GM12878 (cell line): ENCODE results near the gene TERF2IP. TPM values are rescaled to one million over a fixed set of nuclear protein-coding genes. Genes with fewer than 3 reads are reported as not detected.
A peak's percentile ranks its signal among the peaks of the same experiment; 100 is the strongest.

Experiments used
- ATAC-seq: fragments of 200-7000 bp; cut with Tn5 transposase; 3 replicates; pipeline ENCODE4 v1.9.1; 2020; ENCODE audit warnings: mild to moderate bottlenecking, moderate library complexity
- BruUV-seq: library from RNA; stranded (reverse); fragments of 400-500 nt; replicated peaks from 2 replicates; lab custom pipeline; 2021; lab: Mats Ljungman, UMichigan
- CTCF ChIA-PET: fragments of 300-600 bp; sonication (Branson Sonifier 250); formaldehyde crosslinking; extraction: SDS; loops from one replicate; lab custom pipeline; 2021; ENCODE audit warnings: inconsistent platforms; lab: Yijun Ruan, JAX
- POLR2A ChIA-PET: fragments of 350-600 bp; formaldehyde crosslinking; extraction: SDS; loops from one replicate; lab custom pipeline; 2021; ENCODE audit warnings: inconsistent platforms; lab: Charles Lee
- RAD21 ChIA-PET: fragments of 300-600 bp; sonication (Branson Sonifier 250); formaldehyde crosslinking; loops from one replicate; lab custom pipeline; 2023; ENCODE audit warnings: antibody characterized with exemption; ENCODE audit not compliant: unreplicated experiment; lab: Charles Lee
- SMC1A ChIA-PET: fragments of 300-600 bp; sonication (Branson Sonifier 250); formaldehyde crosslinking; loops from one replicate; lab custom pipeline; 2023; ENCODE audit not compliant: unreplicated experiment, uncharacterized antibody; lab: Charles Lee
- DNase-seq: peaks from one replicate; pipeline ENCODE4 v3.0.0-alpha.2; 2011; ENCODE audit warnings: low read depth, low spot score
- FAIRE-seq: peaks from 3 replicates; lab custom pipeline; 2011; peaks lifted over from hg19 to GRCh38; lab: Jason Lieb, UNC
- H2AFZ ChIP-seq: 2 replicates; pipeline ENCODE4 v1.6.0; 2011; ENCODE audit warnings: low read depth, low read length, control low read depth; ENCODE audit not compliant: control insufficient read depth
- H3K27ac ChIP-seq: 2 replicates; pipeline ENCODE4 v1.5.1; 2011; ENCODE audit warnings: control low read depth; ENCODE audit not compliant: control insufficient read depth, insufficient read depth
- H3K27me3 ChIP-seq, 2 experiments: replicated peaks in 1 of 2; 2 replicates each; pipeline versions ENCODE4 v1.6.0 to v1.6.1; 2011; ENCODE audit warnings: low read length in 1 of 2; ENCODE audit not compliant: control insufficient read depth in 2 of 2, insufficient read depth in 2 of 2
- H3K36me3 ChIP-seq, 2 experiments: 2 replicates each; pipeline ENCODE4 v1.5.1; 2011; ENCODE audit warnings: low read length in 1 of 2; ENCODE audit not compliant: control insufficient read depth in 2 of 2, insufficient read depth in 2 of 2
- H3K4me1 ChIP-seq: 2 replicates; pipeline ENCODE4 v1.6.1; 2011; ENCODE audit warnings: mild to moderate bottlenecking, low read length, moderate library complexity, mixed read lengths; ENCODE audit not compliant: control insufficient read depth, insufficient read depth
- H3K4me2 ChIP-seq: 2 replicates; pipeline ENCODE4 v1.6.0; 2011; ENCODE audit warnings: control low read depth; ENCODE audit not compliant: control insufficient read depth, insufficient read depth
- H3K4me3 ChIP-seq: fragments of 200-600 bp; sonication (generic); 2 replicates; pipeline ENCODE4 v1.5.1; 2016
- H3K79me2 ChIP-seq: 2 replicates; pipeline ENCODE4 v1.6.0; 2011; ENCODE audit warnings: low read length; ENCODE audit not compliant: control insufficient read depth, insufficient read depth
- H3K9ac ChIP-seq: 2 replicates; pipeline ENCODE4 v1.8.0; 2011; ENCODE audit warnings: low read length, control low read depth, mixed read lengths; ENCODE audit not compliant: control insufficient read depth, insufficient read depth
- H3K9me3 ChIP-seq: replicated peaks from 3 replicates; pipeline ENCODE4 v1.5.1; 2011; ENCODE audit warnings: mild to moderate bottlenecking, low read length; ENCODE audit not compliant: control insufficient read depth, insufficient read depth
- H4K20me1 ChIP-seq: 2 replicates; pipeline ENCODE4 v1.6.0; 2011; ENCODE audit not compliant: control insufficient read depth, insufficient read depth
- ATF3 ChIP-seq: IDR thresholded peaks from 2 replicates; pipeline ENCODE4 v1.6.1; 2011; ENCODE audit warnings: low read depth, mild to moderate bottlenecking, low read length, moderate library complexity, borderline replicate concordance; ENCODE audit errors: extremely low read depth
- BCL11A ChIP-seq: IDR thresholded peaks from 2 replicates; pipeline ENCODE4 v1.6.1; 2011; ENCODE audit warnings: low read depth, low read length
- CBX5 ChIP-seq: sonication (generic); IDR thresholded peaks from 2 replicates; pipeline ENCODE4 v1.6.1; 2016; ENCODE audit warnings: low read depth, moderate library complexity, mild to moderate bottlenecking, inconsistent platforms
- EP300 ChIP-seq, 2 experiments: fragments of 150-350 bp in 1 of 2; IDR thresholded peaks; 2 replicates each; pipeline ENCODE4 v1.6.1; 2011 to 2012; ENCODE audit warnings: low read depth in 2 of 2, low read length in 2 of 2, borderline replicate concordance in 1 of 2, improper control_type of control experiment in 1 of 2, inconsistent platforms in 1 of 2; ENCODE audit not compliant: control insufficient read depth in 1 of 2
- HCFC1 ChIP-seq: fragments of 150-350 bp; IDR thresholded peaks from 2 replicates; pipeline ENCODE4 v1.6.1; 2014; ENCODE audit warnings: low read length
- NFXL1 ChIP-seq: fragments of 450-650 bp; IDR thresholded peaks from 2 replicates; pipeline ENCODE4 v1.6.1; 2017; ENCODE audit warnings: antibody characterized with exemption, mild to moderate bottlenecking, borderline replicate concordance
- POLR2AphosphoS5 ChIP-seq: IDR thresholded peaks from 2 replicates; pipeline ENCODE4 v1.6.1; 2011; ENCODE audit warnings: mild to moderate bottlenecking, low read length, inconsistent platforms
- RELA ChIP-seq: fragments of 450-650 bp; IDR thresholded peaks from 2 replicates; pipeline ENCODE4 v1.8.0; 2014; ENCODE audit warnings: borderline replicate concordance; ENCODE audit not compliant: partially characterized antibody
- RUNX3 ChIP-seq: IDR thresholded peaks from 2 replicates; pipeline ENCODE4 v1.6.1; 2012; ENCODE audit warnings: low read length, inconsistent platforms
- SUPT20H ChIP-seq: IDR thresholded peaks from 2 replicates; pipeline ENCODE4 v1.6.1; 2011; ENCODE audit warnings: low read depth, mild to moderate bottlenecking, low read length, moderate library complexity, borderline replicate concordance; ENCODE audit not compliant: control insufficient read depth
- ZNF687 ChIP-seq: fragments of 450-650 bp; IDR thresholded peaks from 2 replicates; pipeline ENCODE4 v1.6.1; 2017; ENCODE audit warnings: mild to moderate bottlenecking, moderate library complexity
- ZSCAN29 ChIP-seq: fragments of 450-650 bp; IDR thresholded peaks from 2 replicates; pipeline ENCODE4 v1.6.1; 2017; ENCODE audit warnings: mild to moderate bottlenecking, moderate library complexity
- WGBS: methylation state at CpG from one replicate; pipeline ENCODE4 v1.1.6; 2016; ENCODE audit warnings: low lambda C conversion rate; ENCODE audit not compliant: insufficient replicate concordance, insufficient coverage; ENCODE audit errors: missing lambda C conversion rate; 5-methylcytosine and 5-hydroxymethylcytosine counted together
- in situ Hi-C: fragments of 300-500 bp; cut with MboI; formaldehyde crosslinking; loops from 9 replicates; pipeline ENCODE4 v1.14.3; 2018; ENCODE audit warnings: mixed read lengths
- intact Hi-C: fragments of 100-400 bp; cut with micrococcal nuclease; formaldehyde crosslinking; loops from one replicate; pipeline ENCODE4 v1.14.2; 2022; ENCODE audit not compliant: unreplicated experiment
- polyA plus RNA-seq, 11 experiments: library from polyadenylated mRNA; depleted of rRNA in 4 of 11; unstranded in 6 of 11; stranded (reverse) in 5 of 11; fragments of >200 nt; fragmentation: Nextera tagmentation in 4 of 11; fragmentation: Illumina TruSeq in 1 of 11; extraction: Ambion mirVana in 4 of 11; extraction: Trizol in 1 of 11; gene quantifications; 1 replicate in 1 of 11; 2 replicates in 10 of 11; pipeline versions ENCODE4 v1.2.1 to v1.2.3, GENCODE V29; 2011 to 2016; ENCODE audit warnings: inconsistent platforms in 2 of 11, missing spikeins in 2 of 11, low read depth in 1 of 11
- total RNA-seq, 4 experiments: library from RNA; depleted of rRNA in 3 of 4; stranded (reverse); fragments of >200 nt in 3 of 4; fragmentation: Illumina TruSeq in 1 of 4; extraction: Trizol in 1 of 4; gene quantifications; 2 replicates each; pipeline versions ENCODE4 v1.2.1 to v1.2.3, GENCODE V29; 2013 to 2021

Gene TERF2IP
- total and polyA plus RNA-seq, 10 of the 15 experiments (the other 5 are each of a cell fraction or from before 2014, with no cell fraction given) = 19.6 to 93.1 (median 54.4) TPM

GRCh38 chr16:75630052-75630451, 17.5 kb upstream of the TERF2IP start:
- Histone ChIP-seq H3K4me2 (no peak overlapping the region), H3K4me3 (no peak overlapping the region), H3K9ac (no peak overlapping the region), H2AFZ (no peak overlapping the region), H3K4me1 (no peaks in the 10 kb centered on the region), H3K9me3 (no peaks in the 10 kb centered on the region), H3K79me2 (no peaks in the 10 kb centered on the region), H3K27me3 (no peaks in the 10 kb centered on the region), H4K20me1 (no peaks in the 10 kb centered on the region), H3K36me3 (peaks cover 21 to 57% of the 10 kb centered on the region in 2 experiments), H3K27ac (no peak overlapping the region)
- BruUV-seq = no TSS peak
- FAIRE-seq (no peak), ATAC-seq (no peak), DNase-seq (no peak)
- CTCF ChIA-PET = no interaction called here
- SMC1A ChIA-PET = interaction anchor here (1.1 kb wide), 1 partner anchor 9 kb away, joined by 4 read pairs; no protein-coding TSS in a partner anchor
- 97% methylated on average over 3 of the region's 3 CpGs for WGBS
- TF ChIP-seq ATF3 (no peak), POLR2AphosphoS5 (0 out of 2 replicates have a peak, but pooled peaks have one; percentile 19)
- in situ Hi-C loops (no loop called here), intact Hi-C loops (no loop called here)
- POLR2A ChIA-PET = interaction anchor here (0.7 to 1.5 kb wide), 2 partner anchors 17 to 80 kb away, joined by 3 to 4 read pairs; partner anchors contain the start of genes KARS1 and TERF2IP
- RAD21 ChIA-PET = no interaction called here

- no peak overlapping the region for H3K27ac ChIP-seq
- H2AFZ ChIP-seq = no peak overlapping the region
- peaks cover 22 to 58% of the 10 kb centered on the region in 2 experiments for H3K36me3 ChIP-seq
- RAD21 ChIA-PET = no interaction called here
- intact Hi-C loops (no loop called here), in situ Hi-C loops (no loop called here)
- SMC1A ChIA-PET = interaction anchor here (0.6 to 1.8 kb wide), 4 partner anchors 9 to 68 kb away, joined by 3 to 6 read pairs (median 4); partner anchors contain the start of gene ADAT1
- H3K79me2 ChIP-seq = no peaks in the 10 kb centered on the region
- BruUV-seq = no TSS peak
- H3K4me3 ChIP-seq = no peak overlapping the region
- no peaks in the 10 kb centered on the region for H3K27me3 ChIP-seq
- no peak for ATAC-seq
- no peak for DNase-seq
- H3K4me2 ChIP-seq = no peak overlapping the region
- H3K9me3 ChIP-seq = no peaks in the 10 kb centered on the region
- no peaks in the 10 kb centered on the region for H3K4me1 ChIP-seq
- no peak for FAIRE-seq
- CTCF ChIA-PET = interaction anchor here (0.5 kb wide), 1 partner anchor 701 kb away, joined by 3 read pairs; no protein-coding TSS in a partner anchor
- no peaks in the 10 kb centered on the region for H4K20me1 ChIP-seq
- no peak overlapping the region for H3K9ac ChIP-seq
- POLR2A ChIA-PET = interaction anchor here (1.8 kb wide), 1 partner anchor 10 kb away, joined by 8 read pairs; the partner anchor contains the start of gene ADAT1
- 98% methylated on average over 8 of the region's 8 CpGs for WGBS
- no peak for TF ChIP-seq NFXL1
- no peak for TF ChIP-seq BCL11A
- no peak for TF ChIP-seq ZNF687
- no peak for TF ChIP-seq ZSCAN29
- no peak for TF ChIP-seq RELA
- no peak for TF ChIP-seq HCFC1
- TF ChIP-seq SUPT20H = no peak
- TF ChIP-seq CBX5 = no peak
- TF ChIP-seq EP300 (IDR thresholded peaks at IDR 0.05; ENCODE audit: borderline replicate concordance in 1 of 2, control insufficient read depth in 1 of 2, low read depth in 2 of 2, low read length in 2 of 2) = no peak
- no peak for TF ChIP-seq RUNX3
Observed at GRCh38 chr16:75632857-75633256, 14.7 kb upstream of the TERF2IP start.
